HG03025 (cell line): ENCODE results near the gene PPFIA1.

Source experiments
- ATAC-seq: cut with Tn5 transposase; IDR thresholded peaks from one replicate; pipeline ENCODE4 v1.9.1; 2021; ENCODE audit warnings: mild to moderate bottlenecking, moderate library complexity; ENCODE audit not compliant: unreplicated experiment, low FRiP score

Gene PPFIA1

GRCh38 chr11:70351646-70352045 is 81.2 kb downstream of the PPFIA1 start:
- no peak for ATAC-seq

DNA sequence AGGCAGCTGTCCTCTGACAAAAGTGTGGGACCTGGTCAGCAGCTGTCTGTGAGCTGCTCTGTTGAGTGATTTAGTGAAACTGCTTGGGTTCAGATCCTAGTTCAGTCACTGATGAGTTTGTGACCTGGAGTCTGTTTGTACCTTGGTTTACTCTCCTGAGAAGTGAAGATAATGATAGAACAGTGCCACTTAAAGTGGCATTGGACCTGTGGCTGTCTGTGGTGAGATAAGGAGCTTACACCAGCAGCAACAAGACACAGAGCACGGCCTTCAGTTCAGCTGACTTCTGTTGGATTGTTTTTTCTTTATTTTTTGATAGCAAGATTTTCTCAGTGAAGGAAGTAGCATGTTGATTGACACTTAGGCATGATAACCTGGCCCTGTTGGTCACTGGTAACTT is 81.6 kb downstream of the PPFIA1 start:
- no peak for ATAC-seq

DNA sequence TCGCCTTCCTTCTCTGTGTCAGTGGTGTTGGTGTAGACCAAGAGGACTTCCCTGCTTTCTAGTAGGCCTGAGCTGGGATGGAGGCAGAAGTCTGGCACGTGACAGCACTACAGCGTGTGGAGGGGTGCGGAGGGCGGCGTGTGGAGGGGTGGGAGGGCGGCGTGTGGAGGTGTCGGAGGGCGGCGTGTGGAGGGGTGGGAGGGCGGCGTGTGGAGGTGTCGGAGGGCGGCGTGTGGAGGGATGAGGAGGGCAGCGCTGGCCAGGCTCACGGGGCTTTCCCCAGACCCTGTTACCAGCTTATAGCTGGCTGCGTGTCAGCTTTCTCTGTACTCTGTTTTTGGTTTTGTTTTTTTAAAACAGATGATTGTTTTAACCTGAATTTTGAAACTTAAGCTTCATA is 82.1 kb downstream of the PPFIA1 start:
- no peak for ATAC-seq

DNA sequence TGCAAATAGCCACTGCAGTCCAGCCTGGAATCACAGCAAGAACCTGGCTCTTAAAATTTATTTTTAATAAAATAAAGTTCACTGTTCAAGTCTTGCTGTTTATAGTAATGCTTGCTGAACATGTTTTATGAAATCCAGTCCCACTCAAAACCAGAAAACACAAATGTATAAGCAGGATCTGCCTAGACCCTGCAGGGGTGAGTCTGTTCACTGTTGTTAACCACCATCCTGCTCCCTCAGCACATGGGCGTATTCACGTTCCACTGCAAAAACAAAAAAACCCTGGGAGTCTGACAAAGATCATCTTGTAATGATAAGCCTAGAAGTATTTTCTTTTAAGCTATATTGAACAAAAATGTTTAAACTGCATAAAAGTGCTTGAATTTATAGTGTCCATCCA is 82.8 kb downstream of the PPFIA1 start:
- no peak for ATAC-seq

- no peak for ATAC-seq
These were observed 83.5 kb downstream of the PPFIA1 start for GRCh38 chr11:70353900-70354568.

DNA sequence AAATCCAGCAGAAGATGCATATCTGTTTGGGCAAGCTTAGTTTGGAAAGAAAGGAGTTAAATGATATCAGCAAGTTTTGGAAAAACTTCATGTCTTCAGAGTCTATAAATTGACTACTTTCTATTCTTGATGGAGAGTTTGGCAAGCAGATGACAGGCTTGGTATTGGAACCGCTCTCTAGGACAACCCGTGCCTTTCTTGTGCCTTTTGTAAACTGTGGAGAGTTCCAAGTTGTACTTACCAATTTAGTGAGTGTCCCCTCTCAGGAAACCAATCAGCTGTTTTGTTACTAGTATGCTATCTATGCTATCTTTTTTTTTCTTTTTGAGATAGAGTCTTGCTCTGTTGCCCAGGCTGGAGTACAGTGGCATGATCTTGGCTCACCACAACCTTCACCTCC is 84.1 kb downstream of the PPFIA1 start:
- no peak for ATAC-seq

DNA sequence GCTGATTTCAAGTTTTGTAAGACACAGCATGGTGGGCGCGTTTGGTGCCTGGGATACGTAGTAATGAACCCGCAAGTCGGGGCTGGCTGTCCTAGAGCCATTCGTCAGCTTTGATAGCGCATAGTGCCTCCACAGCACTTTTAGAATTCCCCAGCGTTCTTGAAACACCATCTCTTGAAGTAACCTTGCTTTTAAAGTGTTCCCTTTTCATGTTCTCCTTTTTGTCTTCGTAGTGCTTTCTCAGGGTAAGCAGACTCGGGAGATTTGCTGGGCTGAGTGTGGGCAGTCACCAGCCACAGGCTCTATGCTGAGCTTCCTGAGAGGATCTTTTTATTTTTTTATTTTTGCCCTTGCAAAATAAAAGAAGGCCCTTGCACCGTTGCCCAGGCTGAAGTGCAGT is 88.3 kb downstream of the PPFIA1 start:
- no peak for ATAC-seq

GRCh38 chr11:70359451-70360205 is 89.1 kb downstream of the PPFIA1 start:
- ATAC-seq: no peak

- no peak for ATAC-seq
These were observed 89.7 kb downstream of the PPFIA1 start for GRCh38 chr11:70360211-70360610.

DNA sequence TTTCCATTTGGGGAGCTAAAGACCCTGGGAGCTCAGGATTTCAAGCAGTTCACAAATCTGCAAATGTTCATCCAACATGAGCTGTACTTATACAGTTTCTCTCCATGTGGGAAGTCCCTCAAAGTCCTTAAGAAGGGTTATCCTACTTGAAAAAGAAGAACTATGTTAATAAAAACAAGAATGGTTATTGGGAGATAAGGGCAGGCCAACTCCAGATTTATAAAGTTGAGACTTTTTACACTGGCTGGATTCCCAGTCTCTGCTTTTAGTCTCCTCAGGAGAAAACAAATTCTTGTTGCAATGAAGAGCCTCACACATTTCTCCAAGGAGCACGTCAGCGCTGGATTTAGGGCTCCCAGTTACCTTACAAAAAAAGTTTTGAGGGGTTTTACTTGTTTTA is 93.7 kb downstream of the PPFIA1 start:
- no peak for ATAC-seq

DNA sequence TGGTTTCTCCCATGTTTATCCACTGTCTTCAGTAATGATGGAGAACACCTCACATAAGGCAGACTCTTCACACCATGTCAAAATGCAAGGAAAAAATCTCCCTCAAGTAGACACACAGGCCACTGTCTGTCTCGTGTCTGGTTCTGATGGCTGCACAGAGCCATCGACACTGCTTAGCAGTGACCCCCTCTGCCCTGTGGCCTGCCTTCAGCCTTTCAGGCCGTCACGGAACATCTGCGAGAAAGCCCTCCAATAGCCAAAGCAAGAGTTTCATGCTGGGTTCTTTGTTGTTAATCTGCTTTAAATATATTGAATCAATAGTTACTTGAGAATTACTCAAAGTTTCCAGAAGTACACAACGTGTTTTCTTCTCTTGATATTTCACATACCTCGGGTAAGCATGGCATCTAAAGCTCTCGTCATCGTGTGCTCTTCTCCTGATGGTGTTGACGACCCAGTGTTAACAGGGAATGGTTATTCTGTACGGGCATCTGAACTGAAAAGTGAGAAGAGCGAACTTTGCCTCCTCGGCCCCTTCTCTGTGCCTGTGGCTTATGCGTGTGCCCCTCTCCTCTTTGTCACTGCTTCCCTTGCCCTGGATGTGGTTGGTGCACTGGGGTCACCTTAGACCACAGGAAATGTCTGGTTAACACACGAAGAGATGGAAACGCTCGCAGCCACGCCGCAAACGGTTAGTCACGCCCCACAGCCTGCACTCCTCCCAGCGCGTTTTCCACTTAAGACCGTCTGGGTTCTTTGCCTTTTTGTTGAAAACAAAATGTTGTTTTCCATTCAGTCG is 94.5 kb downstream of the PPFIA1 start:
- no peak for ATAC-seq

DNA sequence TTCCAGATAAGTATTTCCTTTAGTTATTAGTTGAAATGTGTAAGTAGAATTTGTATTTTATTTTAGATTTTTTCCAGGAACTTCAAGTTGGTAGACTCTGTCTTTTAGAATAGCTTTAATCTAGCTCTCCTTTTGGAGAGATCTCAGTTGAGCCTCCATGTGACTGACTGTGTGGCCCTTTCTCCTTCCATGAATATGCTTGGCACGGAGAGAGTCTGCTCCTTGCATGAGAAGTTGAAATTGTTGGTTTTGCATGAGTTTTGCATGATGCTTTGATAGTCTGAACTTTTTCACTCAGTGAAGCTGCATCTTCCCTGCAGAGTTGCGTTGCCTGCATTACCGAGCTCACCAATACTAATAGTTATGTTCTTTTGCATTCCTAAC is 95.0 kb downstream of the PPFIA1 start:
- ATAC-seq: no peak

DNA sequence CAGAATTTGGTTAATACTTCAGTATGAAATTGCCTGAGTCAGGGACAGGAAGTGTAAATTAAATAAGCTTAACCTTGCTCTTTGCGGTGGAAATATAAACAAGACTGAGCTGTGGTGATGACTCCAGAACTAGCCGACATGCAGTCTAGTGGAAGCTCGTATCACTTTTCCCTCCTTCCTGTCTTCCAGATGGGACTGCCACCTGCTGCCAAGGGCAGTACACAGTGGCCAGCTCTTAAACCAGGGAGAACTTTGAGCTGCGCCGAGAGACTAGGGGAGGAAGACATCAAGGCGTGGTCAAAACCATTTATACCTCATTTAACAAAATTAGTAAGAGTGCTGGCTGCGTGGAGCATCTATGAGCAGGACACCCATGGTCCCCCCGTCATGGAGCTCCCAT is 96.6 kb downstream of the PPFIA1 start:
- no peak for ATAC-seq

DNA sequence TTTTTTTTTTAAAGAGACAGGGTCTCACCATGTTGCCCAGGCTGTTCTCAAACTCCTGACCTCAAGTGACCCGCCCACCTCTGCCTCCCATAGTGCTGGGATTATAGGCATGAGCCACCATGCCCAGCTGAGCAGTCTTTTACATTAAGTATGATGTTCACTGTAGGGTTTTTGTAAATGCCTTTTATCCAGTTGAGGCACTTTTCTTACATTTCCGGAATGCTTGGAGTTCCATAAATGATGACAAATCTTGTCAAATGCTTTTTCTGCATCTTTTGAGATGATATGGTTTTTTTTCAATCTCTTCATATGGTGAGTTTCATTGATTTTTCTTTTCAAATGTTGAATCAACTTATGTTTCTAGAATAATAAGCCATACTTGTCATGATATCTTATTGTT is 98.5 kb downstream of the PPFIA1 start:
- ATAC-seq: no peak

GRCh38 chr11:70371241-70371640 is 100.8 kb downstream of the PPFIA1 start:
- ATAC-seq: no peak

DNA sequence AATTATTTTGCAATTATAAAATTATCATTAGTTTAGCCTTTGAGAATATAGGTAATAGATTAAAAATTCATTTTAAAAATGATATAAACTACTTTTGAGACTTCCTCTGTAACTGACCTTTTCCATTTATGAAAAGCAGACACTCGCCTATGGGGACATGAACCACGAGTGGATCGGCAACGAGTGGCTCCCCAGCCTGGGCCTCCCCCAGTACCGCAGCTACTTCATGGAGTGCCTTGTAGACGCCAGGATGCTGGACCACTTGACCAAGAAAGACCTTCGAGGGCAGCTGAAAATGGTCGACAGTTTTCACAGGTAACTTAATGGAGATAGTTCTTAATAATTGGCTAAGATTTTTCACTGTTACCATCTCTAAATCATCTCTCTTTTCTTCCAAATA is 101.6 kb downstream of the PPFIA1 start:
- ATAC-seq: no peak

- no peak for ATAC-seq
These were observed 106.1 kb downstream of the PPFIA1 start for GRCh38 chr11:70376621-70377020.

GRCh38 chr11:70377645-70378044 is 107.2 kb downstream of the PPFIA1 start:
- ATAC-seq: no peak

DNA sequence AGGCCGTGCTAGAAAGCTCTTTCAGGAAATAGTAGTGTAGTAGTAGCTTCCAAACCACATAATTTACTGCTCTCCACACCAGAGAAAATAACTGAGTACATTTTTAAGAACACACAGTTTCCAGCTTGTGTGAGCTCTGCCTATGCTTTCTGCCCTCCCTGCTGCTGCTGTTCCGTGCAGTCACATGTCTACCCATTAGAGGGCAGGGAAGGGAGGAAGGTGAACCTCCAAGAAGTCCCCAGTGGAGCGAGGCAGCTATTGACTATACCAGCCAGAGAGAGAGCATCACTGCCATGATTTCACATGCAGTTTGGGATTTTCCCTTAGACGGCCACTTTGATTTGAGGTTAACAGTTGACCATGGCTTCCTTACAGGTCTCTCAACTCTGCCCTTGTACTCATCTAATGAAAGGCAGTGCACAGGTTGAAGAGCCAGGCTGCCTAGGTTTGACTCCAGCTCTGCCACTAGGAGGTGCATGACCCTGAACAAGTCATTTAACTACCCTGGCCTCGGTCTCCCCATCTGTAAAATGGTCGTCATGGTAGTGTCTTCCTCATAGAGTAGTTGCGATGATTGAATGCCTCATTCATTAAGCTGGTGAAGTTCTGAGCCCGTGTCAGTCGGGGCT is 108.1 kb downstream of the PPFIA1 start:
- ATAC-seq: no peak

DNA sequence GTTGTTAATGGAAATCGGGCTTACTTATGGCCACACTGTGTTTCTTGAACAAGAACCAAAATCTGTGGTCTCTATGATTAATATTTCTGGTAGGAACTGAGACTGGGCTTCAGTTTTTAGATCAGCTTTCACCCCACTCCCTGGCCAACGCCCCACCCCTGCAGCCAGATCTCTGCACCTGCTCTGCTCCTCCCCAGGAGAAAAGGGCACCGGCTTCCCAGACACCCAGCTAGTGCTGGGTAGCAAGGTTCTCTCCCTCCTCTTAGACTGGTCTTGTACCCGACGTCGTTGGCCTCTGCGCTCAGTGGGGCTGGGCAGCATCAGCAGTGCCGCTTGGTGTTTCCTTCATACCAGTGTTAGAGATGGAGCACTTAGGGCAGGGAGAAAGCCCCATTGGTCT is 110.9 kb downstream of the PPFIA1 start:
- no peak for ATAC-seq
